ENCODE results near the gene MTFMT. TPM values are rescaled to one million over a fixed set of nuclear protein-coding genes. Genes with fewer than 3 reads are reported as not detected.

MTFMT gene
- total RNA-seq: 18.4 and 25.4 TPM in 2 replicates

DNA sequence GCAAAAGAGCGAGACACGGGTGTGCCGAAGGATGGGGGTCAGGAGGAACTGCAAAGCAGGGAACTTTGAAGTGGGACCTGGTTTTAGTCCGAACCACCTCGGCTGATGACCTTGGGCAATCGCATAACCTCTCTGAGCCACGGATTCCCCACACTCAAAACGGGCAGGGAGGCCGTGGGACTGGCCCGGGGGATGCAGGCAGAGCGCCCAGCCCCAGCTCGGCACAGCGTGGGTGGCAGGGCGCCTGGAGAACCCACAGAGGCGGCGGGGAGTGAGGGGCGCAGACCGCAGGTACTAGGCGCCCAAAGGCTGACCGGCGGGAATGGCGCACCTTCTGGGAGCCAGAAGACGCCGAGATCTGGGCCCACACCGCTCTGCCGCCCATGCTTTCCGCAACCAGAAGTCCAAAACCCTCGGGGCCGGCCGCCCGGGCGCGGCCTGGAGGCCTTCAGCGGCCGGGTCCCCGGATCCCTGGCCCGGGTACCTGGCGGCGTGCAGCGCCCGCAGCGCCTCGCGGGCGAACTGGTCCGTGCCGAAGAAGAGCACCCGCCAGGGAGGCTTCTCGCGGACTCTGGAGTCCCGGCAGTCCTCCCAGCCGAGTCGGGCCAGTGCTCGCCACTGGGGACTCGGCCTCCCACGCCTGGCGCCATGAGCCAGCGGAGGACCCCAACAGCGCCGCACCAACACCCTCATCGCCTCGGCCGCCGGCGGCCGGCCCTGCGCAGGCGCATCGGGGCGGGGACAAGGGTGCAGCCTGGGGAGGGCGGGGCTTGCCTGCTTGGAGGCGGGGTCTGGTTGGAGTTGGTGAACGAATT, at the start of gene MTFMT:
Gene MTFMT, minus strand, starts transcription at position 719 of the 815 bp plus-strand sequence. Its CDS starts 26 bp downstream, at position 693.

GRCh38 chr15:65076486-65077290, 47.2 kb upstream of the MTFMT start, which contains the start of gene KBTBD13:
Gene KBTBD13, plus strand, starts transcription at chr15:65076746. Its CDS starts 70 bp downstream, at chr15:65076816.

GRCh38 chr15:65067645-65068402, 38.4 kb upstream of the MTFMT start, which contains the start of gene RASL12:
Gene RASL12, minus strand, starts transcription at chr15:65067991. Its CDS starts 156 bp downstream, at chr15:65067835.

DNA sequence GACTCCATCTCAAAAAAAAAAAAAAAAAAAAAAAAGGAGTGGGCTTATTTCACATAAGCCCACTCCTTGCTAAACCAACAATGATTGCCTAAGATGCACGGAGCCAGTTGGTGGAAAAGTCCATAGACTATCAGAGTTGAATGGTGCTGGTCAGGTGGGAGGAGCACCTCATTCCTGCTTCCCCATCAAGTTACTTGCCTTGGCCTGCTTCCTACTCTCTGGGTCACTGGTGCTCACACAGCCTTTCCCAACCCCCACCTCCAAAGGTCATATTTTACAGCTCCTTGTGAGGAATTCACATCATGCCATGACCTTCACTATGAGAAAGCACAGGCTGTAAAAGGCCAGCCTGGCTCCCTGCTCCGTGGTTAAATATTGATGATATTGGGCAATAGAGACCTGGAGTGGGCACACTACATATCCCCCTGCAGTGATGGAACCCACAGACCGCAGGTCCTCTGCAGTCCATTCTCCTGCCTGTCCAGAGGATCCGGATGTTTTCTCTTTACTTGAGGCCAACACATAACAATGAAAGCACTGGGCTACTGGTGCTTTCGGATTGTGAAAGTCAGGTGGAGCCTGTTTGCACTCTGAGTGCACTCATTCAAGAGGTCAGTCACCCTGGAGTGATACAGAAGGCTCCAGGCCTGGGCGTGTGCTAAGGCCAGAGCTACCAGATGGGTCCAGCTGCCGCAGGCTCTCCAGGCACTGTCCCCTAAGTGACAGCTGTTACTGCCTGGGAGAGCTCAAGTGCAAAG, 15.5 kb upstream of the MTFMT start, which contains the start of gene SLC51B:
Gene SLC51B, plus strand, starts transcription at position 664 of the 758 bp plus-strand sequence. CDS start 4,618 bp downstream, outside the sequence.

GRCh38 chr15:64989416-64990167, 39.8 kb downstream of the MTFMT start, which contains the start of gene SPG21:
Gene SPG21, minus strand, starts transcription at chr15:64989914. Its CDS starts 6,345 bp downstream, at chr15:64983569.

Other genes starting within 250 kb of the MTFMT start
- gene PIF1, start 204.0 kb downstream of the MTFMT start, total RNA-seq: 4.1 and 36.7 TPM in 2 replicates
- 5.9 and 12.8 TPM in 2 replicates for gene PLEKHO2, start 187.7 kb downstream of the MTFMT start, total RNA-seq
- gene ANKDD1A, start 117.7 kb downstream of the MTFMT start, total RNA-seq: 0.65 and 0.76 TPM in 2 replicates
- 57.2 and 106 TPM in 2 replicates for gene SPG21, start 39.7 kb downstream of the MTFMT start, total RNA-seq
- gene SLC51B, start 15.7 kb upstream of the MTFMT start, total RNA-seq: not detected in 2 replicates
- not detected in 2 replicates for gene RASL12, start 38.4 kb upstream of the MTFMT start, total RNA-seq
- gene KBTBD13, start 47.1 kb upstream of the MTFMT start, total RNA-seq: not detected in 2 replicates
- gene UBAP1L, start 85.6 kb upstream of the MTFMT start, total RNA-seq: 0.33 and 0.89 TPM in 2 replicates
- gene PDCD7, start 104.2 kb upstream of the MTFMT start, total RNA-seq: 9.9 TPM in 2 replicates
- gene CLPX, start 155.7 kb upstream of the MTFMT start, total RNA-seq: 15.3 and 15.8 TPM in 2 replicates
- gene CILP, start 181.8 kb upstream of the MTFMT start, total RNA-seq: 0.13 TPM in 1 of 2 replicates, not detected in the other

All from mesangial cell (primary cell).